RPMI8226 (cell line): Measurements from ENCODE around the gene HNRNPCL4.
"Not testable (repeated sequence)": the region's sequence is repeated elsewhere in the genome, so short reads cannot be mapped to it uniquely, and the experiment has no call there.

Experiments
- DNase-seq: peaks from one replicate; pipeline ENCODE4 v3.0.0-alpha.2; 2015

HNRNPCL4 gene

DNA sequence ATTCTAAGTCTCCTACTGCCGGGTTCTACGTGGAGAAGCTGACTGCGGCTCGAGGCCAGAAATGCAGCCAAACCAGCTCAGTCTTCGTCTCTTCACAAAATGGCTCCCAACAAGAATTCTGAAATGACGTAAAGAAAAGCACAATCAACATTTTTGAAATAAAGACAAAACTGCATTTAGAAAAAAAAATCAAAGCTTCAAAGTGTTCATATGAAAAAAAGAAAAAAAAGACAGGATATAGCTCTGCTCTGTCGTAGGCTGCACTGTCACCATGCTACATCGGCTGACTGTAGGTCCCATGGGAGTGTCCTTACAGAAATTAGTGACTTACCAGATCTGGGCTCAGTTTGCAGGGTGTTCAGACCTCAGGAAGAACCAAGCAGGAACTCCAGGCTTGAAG, at the start of gene HNRNPCL4:
HNRNPCL4 (minus strand) TSS at position 101 of the 400 bp plus-strand sequence. CDS start 164 bp downstream, outside the sequence.
- DNase-seq, result not testable (repeated sequence)

DNA sequence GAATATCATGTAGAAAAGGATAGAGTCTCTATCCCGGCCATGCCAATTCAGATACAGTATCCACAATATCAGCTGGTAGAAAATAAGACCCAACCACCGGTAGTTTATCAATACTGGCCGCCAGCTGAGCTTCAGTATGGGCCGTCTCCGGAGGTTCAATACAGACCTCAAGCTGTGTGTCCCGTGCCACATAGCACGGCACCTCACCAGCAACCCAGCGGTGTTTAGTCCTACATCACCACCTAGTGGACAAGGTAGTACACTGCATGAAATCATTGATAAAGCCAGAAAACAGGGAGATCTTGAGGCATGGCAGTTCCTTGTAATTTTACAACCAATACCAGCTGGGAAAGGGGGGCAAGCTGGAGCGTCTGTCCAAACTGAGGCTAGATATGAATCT, 43.3 kb upstream of the HNRNPCL4 start:
- not testable (repeated sequence) for DNase-seq

DNA sequence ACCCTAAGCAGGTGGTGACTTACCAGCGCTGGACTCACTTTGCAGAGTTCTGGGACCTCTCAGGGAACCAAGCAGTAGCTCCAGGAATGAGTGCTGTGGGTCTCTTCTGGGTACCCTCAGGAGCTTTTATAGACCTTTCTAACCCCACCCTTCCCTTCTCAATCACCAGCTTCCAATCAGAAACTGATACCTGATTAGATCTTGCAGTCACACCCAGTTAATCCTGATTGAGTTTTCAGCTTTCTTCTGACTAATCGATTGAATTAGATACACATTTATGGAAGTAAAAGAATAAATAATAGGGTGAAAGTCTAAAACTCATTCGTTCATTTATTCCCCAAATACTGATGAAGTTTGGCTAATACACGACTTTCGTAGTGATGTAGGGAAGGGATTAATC, 35.9 kb upstream of the HNRNPCL4 start, which contains the start of gene PRAMEF13:
PRAMEF13 (minus strand) TSS at position 101 of the 400 bp plus-strand sequence. CDS start 1,820 bp downstream, outside the sequence.
- not testable (repeated sequence) for DNase-seq

DNA sequence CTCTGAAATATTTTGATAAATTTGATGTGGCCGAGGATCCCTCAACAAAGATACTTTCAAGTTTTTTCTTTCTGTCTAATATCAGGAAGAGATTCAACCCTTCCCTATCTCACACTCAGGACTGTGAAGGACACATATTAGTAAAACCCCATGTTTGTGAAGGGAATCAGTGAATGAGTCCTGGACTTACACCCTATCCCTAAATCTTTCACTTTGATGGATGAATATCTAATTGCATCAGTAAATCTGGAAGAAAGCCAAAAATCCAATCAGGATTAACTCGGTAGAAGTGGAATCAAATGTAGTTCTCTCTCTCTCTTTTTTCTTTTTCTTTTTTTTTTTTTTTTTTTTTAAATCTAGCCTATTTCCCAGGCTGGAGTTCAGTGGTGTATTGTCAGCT, 6.1 kb upstream of the HNRNPCL4 start, which contains the start of gene PRAMEF9:
PRAMEF9 (plus strand) TSS at position 301 of the 400 bp plus-strand sequence. CDS start 3,433 bp downstream, outside the sequence.
- DNase-seq, result not testable (repeated sequence)

GRCh38 chr1:13155909-13156308, 9.5 kb downstream of the HNRNPCL4 start, which contains the start of gene PRAMEF26:
TSS of gene PRAMEF26 (minus strand) at chr1:13156009. CDS start at chr1:13153095, 2,914 bp downstream.
- not testable (repeated sequence) for DNase-seq

GRCh38 chr1:13116754-13117153, 48.7 kb downstream of the HNRNPCL4 start, which contains the start of gene HNRNPCL2:
TSS of gene HNRNPCL2 (minus strand) at chr1:13116854. CDS start at chr1:13116400, 454 bp downstream.
- not testable (repeated sequence) for DNase-seq
